HEK293T (cell line): ENCODE measurements around the gene SH3GL3.

Experiments used
- ARNT ChIP-seq: fragments of 450-650 bp; IDR thresholded peaks from 2 replicates; pipeline ENCODE4 v1.6.1; 2017; ENCODE audit warnings: mild to moderate bottlenecking
- BHLHE40 ChIP-seq: fragments of 450-650 bp; IDR thresholded peaks from 2 replicates; pipeline ENCODE4 v1.6.1; 2016; ENCODE audit warnings: mild to moderate bottlenecking, moderate library complexity, borderline replicate concordance
- CTBP1 ChIP-seq: fragments of 450-650 bp; IDR thresholded peaks from 2 replicates; pipeline ENCODE4 v1.6.1; 2016; ENCODE audit warnings: borderline replicate concordance
- ELF4 ChIP-seq: fragments of 450-650 bp; IDR thresholded peaks from 2 replicates; pipeline ENCODE4 v1.6.1; 2017; ENCODE audit warnings: antibody characterized with exemption
- FOXA1 ChIP-seq: fragments of 450-650 bp; IDR thresholded peaks from 2 replicates; pipeline ENCODE4 v1.6.1; 2016; ENCODE audit warnings: mild to moderate bottlenecking
- FOXK2 ChIP-seq: fragments of 450-650 bp; IDR thresholded peaks from 2 replicates; pipeline ENCODE4 v1.6.1; 2016; ENCODE audit warnings: mild to moderate bottlenecking
- FOXM1 ChIP-seq: fragments of 450-650 bp; IDR thresholded peaks from 2 replicates; pipeline ENCODE4 v1.6.1; 2017; ENCODE audit warnings: mild to moderate bottlenecking, borderline replicate concordance
- HDGF ChIP-seq: fragments of 450-650 bp; IDR thresholded peaks from 2 replicates; pipeline ENCODE4 v1.6.1; 2017; ENCODE audit warnings: antibody characterized with exemption, borderline replicate concordance
- NFRKB ChIP-seq: fragments of 450-650 bp; IDR thresholded peaks from 2 replicates; pipeline ENCODE4 v1.6.1; 2016; ENCODE audit warnings: mild to moderate bottlenecking, moderate library complexity
- PKNOX1 ChIP-seq: fragments of 450-650 bp; IDR thresholded peaks from 2 replicates; pipeline ENCODE4 v1.6.1; 2016
- SP1 ChIP-seq: fragments of 450-650 bp; IDR thresholded peaks from 2 replicates; pipeline ENCODE4 v1.6.1; 2017
- SUZ12 ChIP-seq: fragments of 450-650 bp; IDR thresholded peaks from 2 replicates; pipeline ENCODE4 v1.6.1; 2016; ENCODE audit warnings: mild to moderate bottlenecking
- TARDBP ChIP-seq: fragments of 450-650 bp; IDR thresholded peaks from 2 replicates; pipeline ENCODE4 v1.6.1; 2016

DNA sequence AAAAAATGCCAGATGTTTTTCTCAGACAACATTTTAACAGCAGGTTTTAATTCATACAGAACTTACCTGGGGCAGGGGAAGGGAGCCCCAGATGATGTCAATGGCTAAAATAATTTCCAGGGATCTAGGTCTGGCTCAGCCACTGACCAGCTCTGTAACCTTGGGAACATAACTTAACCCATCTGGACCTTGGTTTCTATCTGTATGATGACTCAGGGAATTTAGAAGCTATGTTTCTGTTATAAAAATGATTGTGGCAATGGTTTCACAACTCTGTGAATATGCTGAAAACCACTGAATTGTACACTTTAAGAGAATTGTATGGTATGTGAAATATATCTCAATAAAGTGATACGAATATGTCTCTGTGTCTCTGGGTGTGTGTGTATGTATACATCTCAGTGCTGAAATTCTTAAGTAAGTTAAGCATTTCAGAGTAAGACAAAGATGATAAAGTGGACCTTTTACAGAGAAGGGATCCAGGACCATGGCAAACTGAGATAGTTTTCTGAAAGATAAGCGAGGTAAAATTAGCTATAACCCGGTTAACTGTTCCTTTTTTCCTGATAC is 2.9 kb downstream of the SH3GL3 start:
- no peak for TF ChIP-seq TARDBP
- TF ChIP-seq HDGF = no peak
- no peak for TF ChIP-seq SP1
- no peak for TF ChIP-seq FOXA1
- TF ChIP-seq FOXM1 = no peak
- TF ChIP-seq ELF4 = no peak
- no peak for TF ChIP-seq SUZ12
- TF ChIP-seq NFRKB = no peak
- TF ChIP-seq CTBP1 = no peak
- TF ChIP-seq PKNOX1 = no peak
- no peak for TF ChIP-seq ARNT
- no peak for TF ChIP-seq BHLHE40
- TF ChIP-seq FOXK2 = no peak
